ENCODE results near the gene SNAPC1. TPM values are rescaled to one million over a fixed set of nuclear protein-coding genes. Genes with fewer than 3 reads are reported as not detected.
"Not testable (repeated sequence)": the region's sequence is repeated elsewhere in the genome, so short reads cannot be mapped to it uniquely, and the experiment has no call there.

The SNAPC1 gene
- total RNA-seq, 4 donors from 2014 or later, result 2.0 to 3.7 (median 3.0) TPM

DNA sequence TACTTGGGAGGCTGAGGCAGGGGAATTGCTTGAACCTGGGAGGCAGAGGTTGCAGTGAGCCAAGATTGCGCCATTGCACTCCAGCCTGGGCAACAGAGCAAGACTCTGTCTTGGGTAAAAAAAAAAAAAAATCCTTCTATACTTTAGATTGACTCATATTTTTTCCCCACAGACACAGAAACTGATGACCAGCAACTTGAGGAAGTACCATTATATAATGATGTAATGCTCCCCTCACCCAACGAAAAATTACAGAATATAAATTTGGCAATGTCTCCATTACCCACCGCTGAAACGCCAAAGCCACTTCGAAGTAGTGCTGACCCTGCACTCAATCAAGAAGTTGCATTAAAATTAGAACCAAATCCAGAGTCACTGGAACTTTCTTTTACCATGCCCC lies 24.3 kb upstream of the SNAPC1 start:
- H3K9me3 ChIP-seq, result no peaks in the 10 kb centered on the region
- in situ Hi-C loops (cut with MboI; ENCODE audit: low sequenced_read_pairs in 4 of 4) (loop anchor here in 2 of 4 donors (10.0 to 25.0 kb wide), 3 partner anchors 273 to 451 kb away; partner anchors contain the start of gene TMEM30B (in 2 of the 2)), intact Hi-C loops (cut with DNase I; ENCODE audit: low total_unique reads) (loop anchor here (10.0 kb wide), 1 partner anchor 97 kb away; no protein-coding TSS in a partner anchor)
- peaks cover 0 to 70% of the 10 kb centered on the region in 2 donors for H3K36me3 ChIP-seq
- no peak overlapping the region for H3K4me3 ChIP-seq
- no peak for TF ChIP-seq POLR2A (IDR thresholded peaks at IDR 0.05)
- TF ChIP-seq, protein P1, sequence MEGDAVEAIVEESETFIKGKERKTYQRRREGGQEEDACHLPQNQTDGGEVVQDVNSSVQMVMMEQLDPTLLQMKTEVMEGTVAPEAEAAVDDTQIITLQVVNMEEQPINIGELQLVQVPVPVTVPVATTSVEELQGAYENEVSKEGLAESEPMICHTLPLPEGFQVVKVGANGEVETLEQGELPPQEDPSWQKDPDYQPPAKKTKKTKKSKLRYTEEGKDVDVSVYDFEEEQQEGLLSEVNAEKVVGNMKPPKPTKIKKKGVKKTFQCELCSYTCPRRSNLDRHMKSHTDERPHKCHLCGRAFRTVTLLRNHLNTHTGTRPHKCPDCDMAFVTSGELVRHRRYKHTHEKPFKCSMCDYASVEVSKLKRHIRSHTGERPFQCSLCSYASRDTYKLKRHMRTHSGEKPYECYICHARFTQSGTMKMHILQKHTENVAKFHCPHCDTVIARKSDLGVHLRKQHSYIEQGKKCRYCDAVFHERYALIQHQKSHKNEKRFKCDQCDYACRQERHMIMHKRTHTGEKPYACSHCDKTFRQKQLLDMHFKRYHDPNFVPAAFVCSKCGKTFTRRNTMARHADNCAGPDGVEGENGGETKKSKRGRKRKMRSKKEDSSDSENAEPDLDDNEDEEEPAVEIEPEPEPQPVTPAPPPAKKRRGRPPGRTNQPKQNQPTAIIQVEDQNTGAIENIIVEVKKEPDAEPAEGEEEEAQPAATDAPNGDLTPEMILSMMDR (IDR thresholded peaks at IDR 0.05 in 4 of 5, conservative IDR thresholded peaks at IDR 0.05 in 1 of 5), result no peak
- H3K27ac ChIP-seq, result no peak overlapping the region
- H3K4me1 ChIP-seq, result no peaks in the 10 kb centered on the region
- no peak for ATAC-seq
- no peak for DNase-seq
- no peaks in the 10 kb centered on the region for H3K27me3 ChIP-seq

DNA sequence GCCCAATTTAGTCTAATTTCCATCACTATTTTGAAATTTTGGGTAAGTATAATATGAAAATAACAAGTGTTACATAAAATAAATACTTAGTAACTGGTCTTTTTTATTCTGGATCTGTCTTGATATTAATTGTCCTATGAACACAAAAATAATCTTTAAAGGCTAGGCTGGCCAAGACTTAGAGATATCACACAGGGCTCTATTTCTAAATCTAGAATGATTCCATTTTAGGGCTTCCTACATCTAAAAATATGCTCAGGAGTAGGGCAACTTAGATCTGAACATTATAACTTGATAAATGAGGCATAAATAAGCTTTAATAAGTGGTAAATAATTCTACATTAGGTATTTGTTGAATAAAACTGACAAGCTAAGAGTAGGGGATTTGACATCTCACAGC lies 23.1 kb upstream of the SNAPC1 start:
- in situ Hi-C loops (cut with MboI; ENCODE audit: low sequenced_read_pairs in 4 of 4), result loop anchor here in 2 of 4 donors (10.0 to 25.0 kb wide), 3 partner anchors 274 to 452 kb away; partner anchors contain the start of gene TMEM30B (in 2 of the 2)
- intact Hi-C loops (cut with DNase I; ENCODE audit: low total_unique reads), result loop anchor here (10.0 kb wide), 1 partner anchor 96 kb away; no protein-coding TSS in a partner anchor
- no peak for ATAC-seq

DNA sequence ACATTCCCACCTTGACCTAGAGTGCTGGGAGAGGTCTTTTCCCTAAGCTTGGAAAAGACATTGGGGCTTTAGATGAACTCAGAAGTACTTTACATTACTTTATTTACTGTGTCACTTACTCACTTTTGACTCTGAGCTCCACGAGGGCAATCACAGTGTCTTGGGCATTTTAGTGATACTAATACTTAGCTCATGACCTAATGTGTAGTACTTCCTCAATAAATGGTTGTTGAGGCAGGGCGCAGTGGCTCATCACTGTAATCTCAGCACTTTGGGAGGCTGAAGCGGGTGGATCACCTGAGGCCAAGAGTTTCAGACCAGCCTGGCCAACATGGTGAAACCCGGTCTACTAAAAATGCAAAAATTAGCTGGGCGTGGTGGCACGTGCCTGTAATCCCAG lies 19.8 kb upstream of the SNAPC1 start:
- ATAC-seq, result no peak
- in situ Hi-C loops (cut with MboI; ENCODE audit: low sequenced_read_pairs in 4 of 4), result loop anchor here in 2 of 4 donors (25.0 kb wide), 2 partner anchors 280 to 455 kb away; partner anchors contain the start of gene TMEM30B (in 2 of the 2)
- no peak for DNase-seq
- Histone ChIP-seq H3K4me3 (no peak overlapping the region), H3K27ac (no peak overlapping the region), H3K9me3 (no peaks in the 10 kb centered on the region), H3K36me3 (peaks cover 0 to 45% of the 10 kb centered on the region in 2 donors), H3K4me1 (peaks cover 3 to 5% of the 10 kb centered on the region in 2 donors), H3K27me3 (no peaks in the 10 kb centered on the region)
- intact Hi-C loops (cut with DNase I; ENCODE audit: low total_unique reads), result no loop called here
- TF ChIP-seq, protein P1 (IDR thresholded peaks at IDR 0.05 in 4 of 5, conservative IDR thresholded peaks at IDR 0.05 in 1 of 5), result no peak
- no peak for TF ChIP-seq POLR2A (IDR thresholded peaks at IDR 0.05)

More for the DNA sequence above, 23.1 kb upstream of the SNAPC1 start:
- no peak for TF ChIP-seq POLR2A (IDR thresholded peaks at IDR 0.05)
- TF ChIP-seq, protein P1 (IDR thresholded peaks at IDR 0.05 in 4 of 5, conservative IDR thresholded peaks at IDR 0.05 in 1 of 5), result no peak
- no peak overlapping the region for H3K4me3 ChIP-seq
- no peaks in the 10 kb centered on the region for H3K27me3 ChIP-seq
- no peaks in the 10 kb centered on the region for H3K4me1 ChIP-seq
- DNase-seq, result no peak
- H3K9me3 ChIP-seq, result no peaks in the 10 kb centered on the region
- H3K27ac ChIP-seq, result no peak overlapping the region
- peaks cover 0 to 59% of the 10 kb centered on the region in 2 donors for H3K36me3 ChIP-seq

DNA sequence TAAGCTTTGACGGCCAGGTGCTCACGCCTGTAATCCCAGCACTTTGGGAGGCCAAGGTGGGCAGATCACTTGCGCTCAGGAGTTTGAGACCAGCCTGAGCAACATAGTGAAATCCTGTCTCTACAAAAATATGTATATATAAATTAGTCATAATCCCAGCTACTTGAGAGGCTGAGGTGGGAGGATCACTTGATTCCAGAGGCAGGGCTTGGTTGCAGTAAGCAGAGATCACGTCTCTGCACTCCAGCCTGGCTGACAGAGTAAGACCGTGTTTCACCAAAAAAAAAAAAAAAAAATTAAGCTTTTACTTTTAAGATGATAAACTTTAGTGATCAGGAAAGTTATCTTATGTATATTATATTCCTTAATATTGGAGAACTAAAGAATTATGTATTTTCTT lies 18.0 kb upstream of the SNAPC1 start:
- in situ Hi-C loops (cut with MboI; ENCODE audit: low sequenced_read_pairs in 4 of 4), result loop anchor here in 2 of 4 donors (25.0 kb wide), 2 partner anchors 282 to 457 kb away; partner anchors contain the start of gene TMEM30B (in 2 of the 2)
- ATAC-seq, result no peak
- no peaks in the 10 kb centered on the region for H3K9me3 ChIP-seq
- H3K27me3 ChIP-seq, result no peaks in the 10 kb centered on the region
- peaks cover 15 to 22% of the 10 kb centered on the region in 2 donors for H3K4me1 ChIP-seq
- no peak for TF ChIP-seq POLR2A (IDR thresholded peaks at IDR 0.05)
- TF ChIP-seq, protein P1 (IDR thresholded peaks at IDR 0.05 in 4 of 5, conservative IDR thresholded peaks at IDR 0.05 in 1 of 5), result no peak
- no peak overlapping the region for H3K27ac ChIP-seq
- intact Hi-C loops (cut with DNase I; ENCODE audit: low total_unique reads), result no loop called here
- H3K4me3 ChIP-seq, result no peak overlapping the region
- no peak for DNase-seq
- H3K36me3 ChIP-seq, result peaks cover 0 to 26% of the 10 kb centered on the region in 2 donors

GRCh38 chr14:61746346-61746745 lies 15.9 kb upstream of the SNAPC1 start:
- H3K9me3 ChIP-seq, H3K27me3 ChIP-seq, DNase-seq, H3K4me3 ChIP-seq, ATAC-seq: not testable (repeated sequence)
- Histone ChIP-seq H3K4me1 (peaks cover 24 to 34% of the 10 kb centered on the region in 2 donors), H3K36me3 (peaks cover 0 to 21% of the 10 kb centered on the region in 2 donors), H3K27ac (peak overlapping the region in 3 of 4 donors; percentile 12 to 93 (median 92))
- intact Hi-C loops (cut with DNase I; ENCODE audit: low total_unique reads) (loop anchor here (5.0 kb wide), 1 partner anchor 269 kb away; no protein-coding TSS in a partner anchor), in situ Hi-C loops (cut with MboI; ENCODE audit: low sequenced_read_pairs in 4 of 4) (loop anchor here in 2 of 4 donors (25.0 kb wide), 2 partner anchors 284 to 459 kb away; partner anchors contain the start of gene TMEM30B (in 2 of the 2))
